GM23338 (cell line): Measurements from ENCODE around the gene TMEM131L. TPM values are rescaled to one million over a fixed set of nuclear protein-coding genes. Genes with fewer than 3 reads are reported as not detected.
A peak's percentile ranks its signal among the peaks of the same experiment; 100 is the strongest.

ENCODE experiments used
- ATAC-seq: fragments of 200-7000 bp; cut with Tn5 transposase; 3 replicates; pipeline ENCODE4 v1.9.1; 2020
- DNase-seq: peaks from one replicate; pipeline ENCODE4 v3.0.0-alpha.2; 2015; ENCODE audit warnings: low spot score
- H2AFZ ChIP-seq: fragments of 200-600 bp; sonication (generic); 2 replicates; pipeline ENCODE4 v1.8.0; 2016; ENCODE audit warnings: antibody characterized with exemption, mild to moderate bottlenecking, moderate library complexity
- H3F3A ChIP-seq: fragments of 200-600 bp; sonication (generic); replicated peaks from 2 replicates; pipeline ENCODE4 v1.8.0; 2017; ENCODE audit warnings: antibody characterized with exemption, mixed run types, low read depth
- H3K27ac ChIP-seq: fragments of 200-600 bp; sonication (generic); 2 replicates; pipeline ENCODE4 v1.6.1; 2016; ENCODE audit warnings: low read depth
- H3K27me3 ChIP-seq: fragments of 200-600 bp; sonication (generic); 2 replicates; pipeline ENCODE4 v1.8.0; 2016; ENCODE audit warnings: mild to moderate bottlenecking, mixed run types, moderate library complexity; ENCODE audit not compliant: insufficient read depth
- H3K36me3 ChIP-seq: fragments of 200-600 bp; sonication (generic); 2 replicates; pipeline ENCODE4 v1.8.0; 2016; ENCODE audit warnings: mild to moderate bottlenecking; ENCODE audit not compliant: insufficient read depth
- H3K4me1 ChIP-seq: fragments of 200-600 bp; sonication (generic); 2 replicates; pipeline ENCODE4 v1.8.0; 2016; ENCODE audit warnings: mild to moderate bottlenecking, moderate library complexity; ENCODE audit not compliant: insufficient read depth
- H3K4me2 ChIP-seq: fragments of 200-600 bp; sonication (generic); 2 replicates; pipeline ENCODE4 v1.7.1; 2017; ENCODE audit warnings: mixed run types
- H3K4me3 ChIP-seq: fragments of 200-600 bp; sonication (generic); 2 replicates; pipeline ENCODE4 v1.6.1; 2016; ENCODE audit warnings: mixed run types
- H3K79me2 ChIP-seq: fragments of 200-600 bp; sonication (generic); replicated peaks from 2 replicates; pipeline ENCODE4 v1.8.0; 2017; ENCODE audit warnings: mild to moderate bottlenecking; ENCODE audit not compliant: insufficient read depth
- H3K9me2 ChIP-seq: fragments of 200-600 bp; sonication (generic); 2 replicates; pipeline ENCODE4 v1.8.0; 2017; ENCODE audit not compliant: insufficient read depth
- H4K20me1 ChIP-seq: fragments of 200-600 bp; sonication (generic); replicated peaks from 2 replicates; pipeline ENCODE4 v1.8.0; 2017; ENCODE audit warnings: mild to moderate bottlenecking; ENCODE audit not compliant: insufficient read depth
- H3K27ac Mint-ChIP-seq: 2 replicates; pipeline ENCODE4 v1.8.0; 2020; ENCODE audit warnings: inconsistent platforms, mild to moderate bottlenecking, moderate library complexity, mixed read lengths
- H3K27me3 Mint-ChIP-seq: 3 replicates; pipeline ENCODE4 v1.8.0; 2022; ENCODE audit warnings: low read depth, mild to moderate bottlenecking, moderate library complexity, mixed read lengths, inconsistent platforms; ENCODE audit not compliant: insufficient read depth, poor library complexity
- H3K36me3 Mint-ChIP-seq: 3 replicates; pipeline ENCODE4 v1.8.0; 2021; ENCODE audit warnings: low read depth, mild to moderate bottlenecking, inconsistent platforms, moderate library complexity, mixed read lengths
- H3K4me1 Mint-ChIP-seq: 3 replicates; pipeline ENCODE4 v1.8.0; 2020; ENCODE audit warnings: mild to moderate bottlenecking, inconsistent platforms, mixed read lengths
- H3K4me3 Mint-ChIP-seq: 3 replicates; pipeline ENCODE4 v1.8.0; 2021; ENCODE audit warnings: moderate library complexity, mild to moderate bottlenecking, inconsistent platforms, mixed read lengths
- H3K9me3 Mint-ChIP-seq: 3 replicates; pipeline ENCODE4 v1.8.0; 2020; ENCODE audit warnings: moderate library complexity, mild to moderate bottlenecking, inconsistent platforms, mixed read lengths
- ETS1 ChIP-seq: IDR thresholded peaks from 2 replicates; pipeline ENCODE4 v1.6.1; 2016; ENCODE audit warnings: antibody characterized with exemption
- NANOG ChIP-seq: IDR thresholded peaks from 2 replicates; pipeline ENCODE4 v1.6.1; 2016; ENCODE audit warnings: antibody characterized with exemption, borderline replicate concordance
- REST ChIP-seq: IDR thresholded peaks from one replicate; pipeline ENCODE4 v1.6.1; 2018; ENCODE audit warnings: antibody characterized with exemption; ENCODE audit not compliant: unreplicated experiment
- ZNF114 ChIP-seq: fragments of 250-450 bp; sonication (Bioruptor Pico); IDR thresholded peaks from 2 replicates; pipeline ENCODE4 v1.5.0; 2020; ENCODE audit warnings: mild to moderate bottlenecking, moderate library complexity
- ZNF331 ChIP-seq: fragments of 250-450 bp; sonication (Bioruptor Pico); IDR thresholded peaks from 2 replicates; pipeline ENCODE4 v1.5.0; 2020; ENCODE audit warnings: low read depth, mild to moderate bottlenecking, moderate library complexity
- ZNF462 ChIP-seq: fragments of 250-450 bp; sonication (Bioruptor Pico); IDR thresholded peaks from 2 replicates; pipeline ENCODE4 v1.5.0; 2020; ENCODE audit warnings: mild to moderate bottlenecking, moderate library complexity
- polyA plus RNA-seq: library from polyadenylated mRNA; unstranded; fragments of >200 nt; fragmentation: Nextera tagmentation; extraction: Ambion mirVana; gene quantifications from 2 replicates; pipeline ENCODE4 v1.2.1, GENCODE V29; 2016
- total RNA-seq: library from RNA; depleted of rRNA; stranded (reverse); fragments of >200 nt; shearing (Covaris generic); gene quantifications from 2 replicates; pipeline ENCODE4 v1.2.3, GENCODE V29; 2014

Gene TMEM131L
- total and polyA plus RNA-seq, 2 experiments from 2014 or later = 11.1 to 32.2 TPM

- Histone ChIP-seq H3K27ac (0 out of 2 replicates have a peak overlapping the region, but pooled peaks have one; percentile 72), H4K20me1 (peaks cover 5% of the 10 kb centered on the region; the same call in 1 of the 2 replicates), H3K27me3 (no peaks in the 10 kb centered on the region), H3K9me2 (no peaks in the 10 kb centered on the region), H3K4me3 (no peak overlapping the region), H2AFZ (no peak overlapping the region), H3K79me2 (peaks cover 74% of the 10 kb centered on the region), H3F3A (no peaks in the 10 kb centered on the region), H3K4me2 (peak overlapping the region; percentile 58; the same call in 1 of the 2 replicates), H3K4me1 (peaks cover 53% of the 10 kb centered on the region), H3K36me3 (no peaks in the 10 kb centered on the region)
- Mint-ChIP-seq H3K27me3 (no peaks in the 10 kb centered on the region), H3K9me3 (no peaks in the 10 kb centered on the region), H3K4me3 (no peak overlapping the region), H3K4me1 (peaks cover 48% of the 10 kb centered on the region), H3K27ac (peak overlapping the region; percentile 17; the same call in 1 of the 2 replicates), H3K36me3 (no peaks in the 10 kb centered on the region)
- ATAC-seq (peak; percentile 36), DNase-seq (no peak)
- TF ChIP-seq ZNF331 (CRISPR knock-in tag) = no peak
- TF ChIP-seq ZNF114 (CRISPR knock-in tag) = no peak
- TF ChIP-seq NANOG = no peak
- no peak for TF ChIP-seq ETS1
- no peak for TF ChIP-seq REST
- no peak for TF ChIP-seq ZNF462 (CRISPR knock-in tag)
Observed at GRCh38 chr4:153497988-153498967, 32.1 kb downstream of the TMEM131L start.
